T-helper 1 cell treated with Interleukin-12 subunit alpha and Interleukin-12 subunit beta and Interleukin-4 antibody, amounts not matched to agents 30 μg/mL and 1 μg/mL, for 36 hours (primary cell): ENCODE results near the gene RUSC1.

ENCODE experiments used
- H3K27ac Mint-ChIP-seq: one replicate; pipeline ENCODE4 v1.8.0; 2021; ENCODE audit warnings: mild to moderate bottlenecking, mixed read lengths
- H3K27me3 Mint-ChIP-seq: one replicate; pipeline ENCODE4 v1.8.0; 2021; ENCODE audit warnings: low read depth, mixed read lengths
- H3K36me3 Mint-ChIP-seq: one replicate; pipeline ENCODE4 v1.8.0; 2021; ENCODE audit warnings: low read depth, mixed read lengths
- H3K4me1 Mint-ChIP-seq: one replicate; pipeline ENCODE4 v1.8.0; 2021; ENCODE audit warnings: low read depth, mixed read lengths
- H3K4me3 Mint-ChIP-seq: one replicate; pipeline ENCODE4 v1.8.0; 2021; ENCODE audit warnings: mild to moderate bottlenecking, moderate library complexity, mixed read lengths
- H3K9me3 Mint-ChIP-seq: one replicate; pipeline ENCODE4 v1.8.0; 2021; ENCODE audit warnings: mixed read lengths

The RUSC1 gene, protein sequence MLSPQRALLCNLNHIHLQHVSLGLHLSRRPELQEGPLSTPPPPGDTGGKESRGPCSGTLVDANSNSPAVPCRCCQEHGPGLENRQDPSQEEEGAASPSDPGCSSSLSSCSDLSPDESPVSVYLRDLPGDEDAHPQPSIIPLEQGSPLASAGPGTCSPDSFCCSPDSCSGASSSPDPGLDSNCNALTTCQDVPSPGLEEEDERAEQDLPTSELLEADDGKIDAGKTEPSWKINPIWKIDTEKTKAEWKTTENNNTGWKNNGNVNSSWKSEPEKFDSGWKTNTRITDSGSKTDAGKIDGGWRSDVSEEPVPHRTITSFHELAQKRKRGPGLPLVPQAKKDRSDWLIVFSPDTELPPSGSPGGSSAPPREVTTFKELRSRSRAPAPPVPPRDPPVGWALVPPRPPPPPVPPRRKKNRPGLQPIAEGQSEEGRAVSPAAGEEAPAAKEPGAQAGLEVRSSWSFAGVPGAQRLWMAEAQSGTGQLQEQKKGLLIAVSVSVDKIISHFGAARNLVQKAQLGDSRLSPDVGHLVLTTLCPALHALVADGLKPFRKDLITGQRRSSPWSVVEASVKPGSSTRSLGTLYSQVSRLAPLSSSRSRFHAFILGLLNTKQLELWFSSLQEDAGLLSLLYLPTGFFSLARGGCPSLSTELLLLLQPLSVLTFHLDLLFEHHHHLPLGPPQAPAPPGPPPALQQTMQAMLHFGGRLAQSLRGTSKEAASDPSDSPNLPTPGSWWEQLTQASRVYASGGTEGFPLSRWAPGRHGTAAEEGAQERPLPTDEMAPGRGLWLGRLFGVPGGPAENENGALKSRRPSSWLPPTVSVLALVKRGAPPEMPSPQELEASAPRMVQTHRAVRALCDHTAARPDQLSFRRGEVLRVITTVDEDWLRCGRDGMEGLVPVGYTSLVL

DNA sequence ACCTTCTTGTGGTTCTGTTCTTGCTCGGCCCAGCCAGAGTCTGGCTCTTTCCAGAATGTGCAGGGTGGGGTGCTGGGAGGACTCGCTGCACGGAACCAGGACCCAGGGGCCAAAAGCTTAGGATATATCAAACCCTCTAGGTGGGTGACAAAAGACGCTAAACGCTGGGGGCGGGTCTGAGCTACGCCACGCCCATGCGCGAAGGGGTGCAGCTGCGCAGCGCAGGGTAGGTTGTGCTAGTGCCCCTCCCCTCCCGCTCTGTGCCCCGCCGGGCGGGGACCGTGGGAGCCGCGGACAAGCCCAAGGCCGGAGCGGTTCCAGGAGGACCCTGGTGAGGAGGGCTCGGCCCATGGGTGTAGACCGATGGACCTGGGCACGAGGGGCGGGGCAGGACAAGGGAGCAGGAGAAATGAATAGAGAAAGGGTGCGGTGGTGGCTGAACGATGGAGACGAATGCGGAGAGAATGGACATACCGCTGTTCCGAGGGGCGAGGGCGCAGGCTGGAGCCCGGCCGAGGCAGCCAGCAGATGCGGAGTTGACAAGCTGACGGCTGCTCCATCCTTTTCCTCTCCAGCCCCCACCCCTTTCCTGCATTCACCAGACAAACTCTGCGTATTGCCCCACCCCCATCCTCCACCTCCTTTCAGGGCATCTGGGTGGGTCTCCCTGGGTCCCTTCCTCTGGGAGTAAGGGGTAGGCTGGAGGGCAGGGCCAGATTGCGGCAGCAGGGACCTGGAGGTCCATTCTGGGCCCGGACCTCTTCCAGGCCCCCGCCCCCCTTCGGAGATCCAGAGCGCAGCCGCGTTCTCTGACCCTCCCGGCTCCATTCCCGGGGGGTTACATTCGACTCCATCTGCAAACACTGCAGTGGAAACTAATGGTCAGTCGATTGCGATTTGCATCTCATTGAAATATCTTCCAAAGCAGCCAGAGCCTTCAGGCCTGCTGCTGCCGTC lies at the start of gene RUSC1:
Gene RUSC1 (plus strand): TSS at position 234 of the 957 bp plus-strand sequence. CDS start 880 bp downstream, outside the sequence.
- Mint-ChIP-seq H3K27me3 (no peaks in the 10 kb centered on the region), H3K4me3 (peak within 1 kb of the TSS; percentile 58), H3K4me1 (peaks cover 30% of the 10 kb centered on the region), H3K36me3 (peaks cover 17% of the 10 kb centered on the region), H3K27ac (peak within 1 kb of the TSS; percentile 36), H3K9me3 (no peaks in the 10 kb centered on the region)

DNA sequence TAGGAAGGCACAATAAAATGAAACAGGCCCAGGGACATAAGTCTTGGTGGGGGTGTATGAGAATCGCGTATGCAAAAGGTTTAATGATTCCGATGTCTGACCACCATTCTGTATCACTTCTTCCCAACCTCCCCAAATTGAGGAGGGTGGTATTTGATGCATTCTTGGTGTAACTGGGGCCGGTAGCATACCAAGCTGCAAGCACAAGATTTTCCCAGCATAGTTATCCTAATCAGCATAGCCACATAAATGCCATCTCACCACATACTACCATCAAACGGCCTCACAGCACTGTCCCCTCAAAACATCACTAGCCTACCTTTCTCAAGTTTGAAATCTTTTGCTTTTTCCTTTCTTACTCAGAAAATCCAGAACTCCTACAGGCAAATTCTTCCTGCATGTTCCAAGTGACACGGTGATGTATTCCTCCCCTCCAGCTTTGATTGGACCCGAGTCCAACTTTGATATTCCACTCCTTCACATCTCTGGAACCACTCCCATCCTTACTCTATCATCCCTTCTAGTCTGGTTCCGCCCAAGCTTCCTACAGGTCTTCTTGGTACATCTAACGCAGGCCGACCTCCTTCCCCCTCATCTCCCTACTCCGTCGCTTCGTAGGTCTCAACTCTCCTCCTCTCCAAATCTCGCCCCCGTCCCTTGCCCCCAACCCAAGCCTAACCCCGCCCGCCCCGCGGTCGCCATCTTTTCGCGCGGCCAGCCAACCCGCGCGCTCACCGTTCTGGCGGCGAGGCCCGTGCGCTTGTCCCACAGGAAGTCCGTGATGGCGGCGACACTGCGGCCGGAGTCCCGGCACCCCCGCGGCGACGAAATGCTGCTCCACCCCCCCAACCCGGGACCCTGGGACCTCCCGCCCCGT lies 48.0 kb upstream of the RUSC1 start:
- Mint-ChIP-seq H3K27ac (peak overlapping the region; percentile 92), H3K4me3 (peak overlapping the region; percentile 97), H3K27me3 (no peaks in the 10 kb centered on the region), H3K36me3 (peaks cover 30% of the 10 kb centered on the region), H3K4me1 (peaks cover 35% of the 10 kb centered on the region), H3K9me3 (no peaks in the 10 kb centered on the region)

DNA sequence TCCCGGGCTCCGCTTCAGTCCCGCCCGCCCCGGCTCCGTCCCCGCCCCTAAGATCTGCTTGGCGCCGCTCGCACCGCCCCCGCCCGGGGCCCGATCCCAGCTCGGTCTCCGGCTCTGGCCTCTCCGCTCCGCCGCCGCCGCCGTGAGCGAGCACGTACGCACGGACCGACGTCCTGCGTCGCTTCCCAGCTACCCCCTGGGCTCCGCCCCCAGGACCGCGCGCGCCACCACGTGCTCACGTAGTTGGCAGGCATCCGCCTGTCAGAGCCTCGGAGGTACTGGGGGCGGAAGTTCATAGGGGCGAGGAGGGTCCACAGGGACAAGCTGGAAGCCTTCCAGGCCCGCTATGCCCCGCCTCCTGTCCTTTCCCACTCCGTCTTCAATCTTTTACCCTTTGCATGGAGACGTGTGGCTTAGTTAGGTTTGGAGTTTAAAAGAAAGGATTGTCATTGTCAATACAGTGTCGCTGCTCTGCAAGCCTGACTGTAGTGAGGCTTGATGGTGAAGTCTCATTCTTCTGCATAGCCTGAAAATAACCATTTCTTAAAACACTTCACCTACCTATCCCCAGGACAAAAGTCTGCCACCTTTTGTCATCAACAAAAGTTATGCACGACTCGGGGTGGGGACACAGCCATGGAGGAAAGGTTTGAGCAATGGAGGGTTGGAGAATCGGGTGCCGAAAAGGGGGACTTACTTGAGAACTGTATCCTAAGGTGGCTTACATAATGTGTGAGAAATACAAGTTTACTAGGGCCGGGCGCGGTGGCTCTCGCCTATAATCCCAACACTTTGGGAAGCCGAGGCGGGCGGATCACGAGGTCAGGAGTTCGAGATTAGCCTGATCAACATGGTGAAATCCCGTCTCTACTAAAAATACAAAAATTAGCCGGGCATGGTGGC lies 47.1 kb upstream of the RUSC1 start, which contains the start of gene CLK2:
Gene CLK2 (minus strand): TSS at position 162 of the 903 bp plus-strand sequence. CDS start 2,527 bp downstream, outside the sequence.
- H3K4me3 Mint-ChIP-seq = peak within 1 kb of the TSS; percentile 97
- no peaks in the 10 kb centered on the region for H3K9me3 Mint-ChIP-seq
- peak within 1 kb of the TSS; percentile 92 for H3K27ac Mint-ChIP-seq
- H3K36me3 Mint-ChIP-seq = peaks cover 25% of the 10 kb centered on the region
- H3K27me3 Mint-ChIP-seq = no peaks in the 10 kb centered on the region
- H3K4me1 Mint-ChIP-seq = peaks cover 38% of the 10 kb centered on the region

DNA sequence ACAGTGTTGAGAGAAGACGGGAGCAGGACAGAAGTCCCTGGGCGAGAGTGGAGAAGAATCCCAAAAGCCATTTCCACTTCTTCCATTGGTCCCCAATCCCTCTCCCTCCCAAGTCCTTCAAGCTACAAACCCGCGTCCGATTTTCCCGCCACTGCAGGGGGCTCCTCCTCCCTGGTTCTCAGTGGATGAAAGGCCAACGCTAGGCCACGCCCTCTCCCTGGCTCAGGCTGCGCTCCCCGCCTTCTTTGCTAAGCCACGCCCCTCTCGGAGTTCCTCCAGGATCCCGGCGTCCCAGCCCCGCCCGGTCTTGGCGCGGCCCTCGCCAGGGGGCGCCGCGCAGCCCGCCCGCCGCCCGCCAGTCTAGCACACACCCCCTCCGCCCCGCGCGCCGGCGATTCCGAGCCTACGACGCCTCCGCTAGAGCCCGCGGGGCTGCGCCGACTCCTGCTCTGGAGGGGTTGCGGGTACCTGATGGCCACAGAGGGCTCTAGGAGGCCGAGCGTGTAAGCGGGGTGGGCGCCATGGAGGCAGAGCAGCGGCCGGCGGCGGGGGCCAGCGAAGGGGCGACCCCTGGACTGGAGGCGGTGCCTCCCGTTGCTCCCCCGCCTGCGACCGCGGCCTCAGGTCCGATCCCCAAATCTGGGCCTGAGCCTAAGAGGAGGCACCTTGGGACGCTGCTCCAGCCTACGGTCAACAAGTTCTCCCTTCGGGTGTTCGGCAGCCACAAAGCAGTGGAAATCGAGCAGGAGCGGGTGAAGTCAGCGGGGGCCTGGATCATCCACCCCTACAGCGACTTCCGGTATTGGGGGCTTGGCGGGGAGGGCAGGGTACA lies 43.4 kb upstream of the RUSC1 start, which contains the start of gene HCN3:
Gene HCN3 (plus strand): TSS at position 394 of the 832 bp plus-strand sequence. CDS start 128 bp downstream, at position 522.
- peak within 1 kb of the TSS; percentile 26 for H3K27ac Mint-ChIP-seq
- H3K4me3 Mint-ChIP-seq = peak within 1 kb of the TSS; percentile 80
- peaks cover 5% of the 10 kb centered on the region for H3K27me3 Mint-ChIP-seq
- peaks cover 28% of the 10 kb centered on the region for H3K4me1 Mint-ChIP-seq
- H3K36me3 Mint-ChIP-seq = peaks cover 5% of the 10 kb centered on the region
- no peaks in the 10 kb centered on the region for H3K9me3 Mint-ChIP-seq

DNA sequence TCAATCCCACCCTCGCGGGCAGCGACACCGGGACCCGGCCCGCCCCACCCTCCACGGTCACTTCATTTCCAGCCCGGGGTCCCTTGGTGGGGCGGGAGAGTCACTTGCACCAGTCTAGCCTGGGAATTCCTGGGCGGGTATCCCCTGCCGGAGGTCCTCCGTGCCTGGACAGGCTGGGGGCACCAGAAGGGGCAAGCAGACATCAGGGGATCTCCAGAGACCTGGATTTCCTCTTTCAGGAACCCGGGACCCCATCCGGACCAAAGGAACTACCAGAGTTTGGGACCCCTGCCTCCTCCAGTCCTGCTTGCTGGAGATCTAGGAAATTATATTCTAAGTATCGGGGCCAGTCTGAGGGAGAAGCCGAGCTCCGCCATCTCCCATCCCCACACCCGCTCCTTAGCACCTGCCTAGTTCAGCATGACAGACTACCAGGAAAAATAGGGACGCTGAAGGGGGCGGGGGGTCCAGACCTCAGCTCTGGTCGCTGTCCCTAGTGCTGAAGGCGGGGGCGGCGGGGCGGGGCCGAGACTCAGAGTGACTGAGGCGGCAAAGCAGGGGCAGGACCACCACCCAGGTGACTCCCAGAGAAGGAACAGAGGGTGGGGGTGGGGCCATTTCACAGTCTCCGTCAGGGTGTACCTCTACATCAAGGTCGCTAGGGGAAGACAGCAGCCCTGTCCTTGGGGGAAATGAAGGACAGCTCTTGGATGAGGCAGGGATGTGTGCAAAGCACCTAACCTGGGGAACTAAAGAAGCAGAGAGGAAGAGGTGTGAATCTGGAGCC lies 42.6 kb upstream of the RUSC1 start:
- Mint-ChIP-seq H3K36me3 (no peaks in the 10 kb centered on the region), H3K9me3 (no peaks in the 10 kb centered on the region), H3K4me3 (peak overlapping the region; percentile 28), H3K27me3 (peaks cover 5% of the 10 kb centered on the region), H3K27ac (no peak overlapping the region), H3K4me1 (peaks cover 22% of the 10 kb centered on the region)

DNA sequence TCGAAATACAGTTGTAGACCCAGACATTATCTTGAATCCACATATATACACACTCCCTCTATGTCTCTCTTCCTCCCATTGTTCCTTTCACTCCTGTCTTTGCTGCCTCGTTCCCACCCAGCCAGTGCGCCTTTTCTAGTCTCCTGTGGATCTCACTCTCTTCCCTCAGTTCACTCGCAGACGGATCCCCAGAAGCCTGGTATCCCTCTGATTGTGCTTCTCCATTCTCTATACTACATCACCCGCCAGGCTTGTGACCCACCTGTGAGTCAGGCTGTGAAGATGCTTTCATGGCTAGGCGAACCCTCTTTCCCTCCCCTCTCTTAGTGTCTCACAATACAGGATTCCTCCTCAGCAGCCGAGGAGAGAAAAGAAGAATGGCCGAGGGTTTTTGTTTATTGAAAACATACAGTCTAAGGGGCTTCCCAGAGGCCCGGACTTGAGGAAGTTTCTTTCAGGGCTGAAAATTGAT lies 42.0 kb upstream of the RUSC1 start:
- Mint-ChIP-seq H3K36me3 (no peaks in the 10 kb centered on the region), H3K27ac (no peak overlapping the region), H3K9me3 (no peaks in the 10 kb centered on the region), H3K27me3 (peaks cover 5% of the 10 kb centered on the region), H3K4me1 (peaks cover 19% of the 10 kb centered on the region), H3K4me3 (peak overlapping the region; percentile 74)

DNA sequence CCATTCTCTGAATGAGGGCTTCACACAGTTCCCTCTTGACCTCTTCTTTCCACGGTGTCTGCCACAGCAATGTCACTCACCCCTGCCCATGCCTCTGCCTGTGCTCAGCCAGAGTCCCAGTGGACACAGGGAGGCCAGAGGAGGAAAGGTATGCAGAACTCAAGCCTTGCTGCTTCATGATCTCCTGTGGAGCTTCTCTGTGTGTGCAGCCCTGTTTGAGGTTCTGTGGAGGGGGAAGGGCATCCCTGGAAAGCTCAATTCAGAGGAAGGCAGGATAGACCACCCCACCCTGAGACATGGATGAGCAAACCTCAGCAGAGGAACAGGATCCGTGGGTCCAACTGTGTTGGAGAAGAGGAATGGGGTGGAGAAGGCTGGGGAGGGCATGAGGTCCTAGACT lies 41.4 kb upstream of the RUSC1 start:
- Mint-ChIP-seq H3K27me3 (peaks cover 5% of the 10 kb centered on the region), H3K4me3 (no peak overlapping the region), H3K27ac (no peak overlapping the region), H3K9me3 (no peaks in the 10 kb centered on the region), H3K36me3 (no peaks in the 10 kb centered on the region), H3K4me1 (peaks cover 17% of the 10 kb centered on the region)

DNA sequence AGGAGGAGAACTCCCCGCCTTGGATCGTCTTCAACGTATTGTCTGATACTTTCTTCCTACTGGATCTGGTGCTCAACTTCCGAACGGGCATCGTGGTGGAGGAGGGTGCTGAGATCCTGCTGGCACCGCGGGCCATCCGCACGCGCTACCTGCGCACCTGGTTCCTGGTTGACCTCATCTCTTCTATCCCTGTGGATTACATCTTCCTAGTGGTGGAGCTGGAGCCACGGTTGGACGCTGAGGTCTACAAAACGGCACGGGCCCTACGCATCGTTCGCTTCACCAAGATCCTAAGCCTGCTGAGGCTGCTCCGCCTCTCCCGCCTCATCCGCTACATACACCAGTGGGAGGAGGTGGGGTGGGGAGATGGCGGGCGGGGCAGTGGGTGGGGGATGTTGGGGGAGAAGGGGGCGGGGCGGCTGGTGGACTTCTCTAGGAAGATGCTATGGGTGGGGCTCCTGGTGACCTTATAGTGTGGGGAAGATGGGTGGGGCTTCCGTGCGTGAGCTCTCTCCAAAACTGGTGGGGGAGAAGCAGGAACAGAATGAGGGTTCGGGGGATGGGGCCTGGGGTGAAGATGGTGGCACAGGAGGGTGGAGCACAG lies 38.1 kb upstream of the RUSC1 start:
- Mint-ChIP-seq H3K36me3 (no peaks in the 10 kb centered on the region), H3K4me1 (peaks cover 4% of the 10 kb centered on the region), H3K27me3 (peaks cover 5% of the 10 kb centered on the region), H3K27ac (no peak overlapping the region), H3K4me3 (no peak overlapping the region), H3K9me3 (no peaks in the 10 kb centered on the region)

DNA sequence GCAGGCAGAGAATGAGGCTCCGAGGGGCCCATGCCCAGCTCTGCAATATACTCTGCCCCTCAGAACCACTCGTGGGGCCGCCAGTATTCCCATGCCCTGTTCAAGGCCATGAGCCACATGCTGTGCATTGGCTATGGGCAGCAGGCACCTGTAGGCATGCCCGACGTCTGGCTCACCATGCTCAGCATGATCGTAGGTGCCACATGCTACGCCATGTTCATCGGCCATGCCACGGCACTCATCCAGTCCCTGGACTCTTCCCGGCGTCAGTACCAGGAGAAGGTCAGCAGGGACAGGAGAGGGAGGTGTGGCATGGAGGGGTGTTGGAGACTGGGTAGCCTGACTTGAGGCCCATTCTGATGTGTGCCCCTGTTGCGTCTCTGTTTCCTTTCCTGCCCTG lies 36.2 kb upstream of the RUSC1 start:
- no peaks in the 10 kb centered on the region for H3K36me3 Mint-ChIP-seq
- H3K4me3 Mint-ChIP-seq = no peak overlapping the region
- H3K9me3 Mint-ChIP-seq = no peaks in the 10 kb centered on the region
- peaks cover 1% of the 10 kb centered on the region for H3K27me3 Mint-ChIP-seq
- H3K4me1 Mint-ChIP-seq = no peaks in the 10 kb centered on the region
- H3K27ac Mint-ChIP-seq = no peak overlapping the region

DNA sequence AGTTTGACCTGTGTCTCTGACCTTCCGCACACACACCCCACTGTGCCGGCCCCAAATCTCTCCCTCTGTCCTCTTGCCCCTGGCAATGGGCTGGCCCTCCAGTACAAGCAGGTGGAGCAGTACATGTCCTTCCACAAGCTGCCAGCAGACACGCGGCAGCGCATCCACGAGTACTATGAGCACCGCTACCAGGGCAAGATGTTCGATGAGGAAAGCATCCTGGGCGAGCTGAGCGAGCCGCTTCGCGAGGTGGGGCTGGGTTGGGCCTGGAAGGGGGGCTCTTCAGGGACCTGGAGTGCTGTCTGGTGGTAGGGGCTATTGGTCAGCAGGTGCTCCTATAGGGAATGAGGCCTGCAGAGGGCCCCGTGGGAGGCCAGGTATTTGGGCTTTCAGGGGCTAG lies 35.6 kb upstream of the RUSC1 start:
- H3K27ac Mint-ChIP-seq = no peak overlapping the region
- H3K4me1 Mint-ChIP-seq = no peaks in the 10 kb centered on the region
- H3K36me3 Mint-ChIP-seq = no peaks in the 10 kb centered on the region
- no peaks in the 10 kb centered on the region for H3K9me3 Mint-ChIP-seq
- H3K4me3 Mint-ChIP-seq = no peak overlapping the region
- peaks cover 2% of the 10 kb centered on the region for H3K27me3 Mint-ChIP-seq

DNA sequence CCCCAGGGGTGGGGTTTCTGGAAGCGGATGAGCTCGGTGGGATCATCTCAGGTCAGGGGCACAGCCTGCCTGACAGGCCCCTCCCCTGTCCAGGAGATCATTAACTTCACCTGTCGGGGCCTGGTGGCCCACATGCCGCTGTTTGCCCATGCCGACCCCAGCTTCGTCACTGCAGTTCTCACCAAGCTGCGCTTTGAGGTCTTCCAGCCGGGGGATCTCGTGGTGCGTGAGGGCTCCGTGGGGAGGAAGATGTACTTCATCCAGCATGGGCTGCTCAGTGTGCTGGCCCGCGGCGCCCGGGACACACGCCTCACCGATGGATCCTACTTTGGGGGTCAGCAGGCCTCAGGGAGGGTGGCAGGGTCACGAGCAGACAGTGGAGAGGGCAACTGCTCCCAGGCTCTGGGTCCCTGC lies 35.1 kb upstream of the RUSC1 start:
- Mint-ChIP-seq H3K27me3 (peaks cover 5% of the 10 kb centered on the region), H3K36me3 (no peaks in the 10 kb centered on the region), H3K4me3 (no peak overlapping the region), H3K4me1 (no peaks in the 10 kb centered on the region), H3K27ac (no peak overlapping the region), H3K9me3 (no peaks in the 10 kb centered on the region)
